ENCODE measurements around the gene C4BPA.

GRCh38 chr1:207156095-207156494, 52.1 kb downstream of the C4BPA start:
- TF ChIP-seq CTCF (IDR thresholded peaks at IDR 0.05 in 8 of 11, conservative IDR thresholded peaks at IDR 0.05 in 3 of 11), result no peak
- no peak for TF ChIP-seq POLR2AphosphoS5 (IDR thresholded peaks at IDR 0.05)
